Inferior parietal cortex (tissue), 1 donor: ENCODE measurements around the gene PSEN2.

Experiments used
- DNase-seq: peaks from one replicate; pipeline ENCODE4 v3.0.0-alpha.2; 2016; ENCODE audit errors: extremely low spot score

Gene PSEN2

DNA sequence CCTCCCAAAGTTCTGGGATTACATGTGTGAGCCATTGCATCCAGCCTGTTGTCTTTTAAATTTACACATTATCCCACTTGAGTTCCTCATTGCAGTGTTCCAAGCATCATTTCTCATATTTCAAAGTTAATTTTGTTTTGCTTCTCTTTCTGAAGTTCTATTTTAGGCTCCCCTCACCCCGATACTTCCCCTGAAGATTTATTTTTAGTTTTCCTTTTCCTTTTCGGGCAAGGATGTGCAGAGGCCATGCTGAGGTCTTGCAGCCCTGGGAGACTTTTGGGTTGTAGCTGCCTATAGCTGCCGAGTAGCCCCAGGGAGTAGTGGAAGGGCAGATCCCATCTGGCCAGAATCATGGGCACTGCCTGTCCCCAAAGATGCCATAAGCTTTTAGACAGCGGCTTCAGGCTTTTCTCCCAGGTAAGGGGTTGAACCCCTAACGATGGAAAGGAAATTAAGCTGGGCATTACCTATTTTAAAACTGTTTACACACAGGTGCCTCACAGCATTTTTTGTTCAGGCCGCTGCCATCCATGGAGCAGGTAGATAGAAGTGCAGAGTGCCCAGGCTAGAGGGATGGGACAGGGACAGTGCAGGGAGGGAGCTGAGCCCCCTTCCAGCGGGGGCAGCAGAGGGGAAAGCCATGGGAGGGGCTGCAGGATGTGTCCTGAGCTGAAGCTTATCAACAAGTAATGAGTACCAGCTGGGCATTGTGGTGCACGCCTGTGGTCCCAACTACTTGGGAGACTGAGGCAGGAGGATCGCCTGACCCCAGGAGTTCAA, 15.9 kb downstream of the PSEN2 start:
- DNase-seq, result no peak

DNA sequence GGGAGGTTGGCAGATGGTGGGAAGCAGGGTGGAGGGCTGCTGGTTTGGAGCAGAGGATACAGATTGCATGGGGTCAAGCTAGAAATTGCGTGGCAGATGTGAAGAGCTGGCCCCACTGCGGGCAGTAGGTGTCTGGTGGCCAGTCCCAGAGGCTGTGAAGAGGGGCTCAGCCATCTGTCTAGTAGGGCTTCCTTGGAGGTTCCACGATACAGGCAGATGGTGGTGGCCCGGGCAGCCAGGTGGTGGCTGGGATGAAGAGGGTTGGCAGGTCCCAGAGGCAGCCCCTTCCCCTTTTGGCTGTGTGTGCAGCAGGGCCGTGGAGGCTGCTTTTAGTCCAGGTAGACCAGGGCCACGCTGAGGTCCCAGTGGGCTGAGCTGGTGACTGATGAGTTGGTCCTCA, 16.6 kb downstream of the PSEN2 start:
- DNase-seq, result no peak

GRCh38 chr1:226888021-226888420, 17.6 kb downstream of the PSEN2 start:
- DNase-seq, result no peak

DNA sequence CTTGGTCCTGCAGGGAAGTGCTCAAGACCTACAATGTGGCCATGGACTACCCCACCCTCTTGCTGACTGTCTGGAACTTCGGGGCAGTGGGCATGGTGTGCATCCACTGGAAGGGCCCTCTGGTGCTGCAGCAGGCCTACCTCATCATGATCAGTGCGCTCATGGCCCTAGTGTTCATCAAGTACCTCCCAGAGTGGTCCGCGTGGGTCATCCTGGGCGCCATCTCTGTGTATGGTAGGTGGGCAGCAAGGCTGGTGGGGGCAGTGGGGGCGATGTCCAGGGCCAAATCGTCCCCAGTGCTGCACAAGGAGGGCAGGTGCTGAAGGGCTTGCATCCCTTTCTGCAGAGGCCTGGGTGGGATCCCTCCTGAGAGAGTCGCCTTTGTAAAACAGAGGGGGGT, 18.4 kb downstream of the PSEN2 start:
- no peak for DNase-seq

DNA sequence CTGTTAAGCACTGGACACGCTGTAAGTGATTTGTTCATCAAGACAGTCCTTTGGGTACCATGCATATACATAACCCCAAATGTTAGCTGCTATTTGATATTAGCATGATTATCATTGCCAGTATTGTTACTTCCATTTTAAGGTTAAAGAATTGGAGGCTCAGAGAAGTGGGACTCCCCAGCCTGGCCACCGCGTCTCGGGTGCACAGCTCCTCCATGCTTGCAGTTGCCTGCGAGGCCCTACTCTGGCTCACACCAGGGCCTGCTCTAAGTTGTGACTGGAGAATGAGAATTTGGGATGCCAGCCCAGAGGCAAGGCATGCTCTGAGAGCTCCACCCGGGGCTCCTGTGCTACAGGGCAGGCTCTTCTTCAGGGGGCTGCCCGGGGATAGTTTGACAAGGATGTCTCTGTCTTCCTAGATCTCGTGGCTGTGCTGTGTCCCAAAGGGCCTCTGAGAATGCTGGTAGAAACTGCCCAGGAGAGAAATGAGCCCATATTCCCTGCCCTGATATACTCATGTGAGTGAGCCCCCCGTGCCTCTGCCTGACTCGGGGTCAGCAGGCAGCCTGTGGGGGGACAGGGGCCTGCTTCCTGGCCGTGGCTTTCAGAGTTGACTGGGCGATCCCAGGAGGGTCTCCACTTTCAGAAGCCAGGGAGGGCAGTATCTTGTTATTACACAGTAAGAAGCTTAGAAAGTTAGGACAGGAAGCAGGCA, 19.4 kb downstream of the PSEN2 start:
- DNase-seq, result no peak

GRCh38 chr1:226890331-226891108, 20.1 kb downstream of the PSEN2 start:
- no peak for DNase-seq

- no peak for DNase-seq
These were observed 20.9 kb downstream of the PSEN2 start for GRCh38 chr1:226891346-226891745.

GRCh38 chr1:226891846-226892523, 21.6 kb downstream of the PSEN2 start:
- no peak for DNase-seq

DNA sequence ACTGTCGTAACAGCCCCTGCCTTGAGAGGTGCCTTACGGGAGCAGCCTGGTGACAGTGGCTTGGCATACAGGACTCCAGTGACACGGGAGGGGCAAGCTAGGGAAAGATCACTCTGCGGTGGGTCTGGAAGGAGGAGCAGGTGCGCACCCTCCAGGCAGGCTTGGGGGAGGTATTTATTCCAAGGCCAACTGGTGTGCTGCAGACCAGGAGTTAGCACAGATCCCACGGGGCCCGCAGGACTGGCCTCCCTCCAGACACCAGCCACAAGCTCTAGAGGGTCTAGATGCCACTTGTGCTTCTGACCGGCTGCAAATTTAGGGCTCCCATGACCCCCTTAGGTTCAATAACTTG, 22.1 kb downstream of the PSEN2 start:
- DNase-seq, result no peak

- DNase-seq, result no peak
These were observed 23.5 kb downstream of the PSEN2 start for GRCh38 chr1:226893936-226894335.

- DNase-seq, result no peak
These were observed 24.4 kb downstream of the PSEN2 start for GRCh38 chr1:226894826-226895225.

DNA sequence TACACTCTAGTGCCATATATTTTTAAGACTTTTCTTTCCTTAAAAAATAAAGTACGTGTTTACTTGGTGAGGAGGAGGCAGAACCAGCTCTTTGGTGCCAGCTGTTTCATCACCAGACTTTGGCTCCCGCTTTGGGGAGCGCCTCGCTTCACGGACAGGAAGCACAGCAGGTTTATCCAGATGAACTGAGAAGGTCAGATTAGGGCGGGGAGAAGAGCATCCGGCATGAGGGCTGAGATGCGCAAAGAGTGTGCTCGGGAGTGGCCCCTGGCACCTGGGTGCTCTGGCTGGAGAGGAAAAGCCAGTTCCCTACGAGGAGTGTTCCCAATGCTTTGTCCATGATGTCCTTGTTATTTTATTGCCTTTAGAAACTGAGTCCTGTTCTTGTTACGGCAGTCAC, 25.2 kb downstream of the PSEN2 start:
- DNase-seq, result no peak

GRCh38 chr1:226898246-226898645, 27.8 kb downstream of the PSEN2 start:
- no peak for DNase-seq

DNA sequence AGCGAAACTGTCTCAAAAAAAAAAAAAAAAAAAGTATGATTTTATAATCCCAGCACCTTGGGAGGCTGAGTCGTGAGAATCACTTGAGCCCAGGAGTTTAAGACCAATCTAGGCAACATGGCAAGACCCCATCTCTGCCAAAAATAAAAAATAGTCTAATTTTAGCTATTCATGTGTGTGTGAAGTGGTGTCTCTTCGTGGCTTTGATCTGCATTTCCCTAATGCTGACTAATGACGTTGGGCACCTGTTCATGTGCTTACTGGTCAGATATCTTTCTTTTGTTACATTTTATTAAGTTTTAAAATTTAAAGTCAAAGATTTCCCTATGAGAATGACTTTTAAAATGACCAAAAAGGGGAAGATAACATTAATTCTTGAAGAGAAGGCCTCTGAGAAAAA, 31.0 kb downstream of the PSEN2 start:
- no peak for DNase-seq

DNA sequence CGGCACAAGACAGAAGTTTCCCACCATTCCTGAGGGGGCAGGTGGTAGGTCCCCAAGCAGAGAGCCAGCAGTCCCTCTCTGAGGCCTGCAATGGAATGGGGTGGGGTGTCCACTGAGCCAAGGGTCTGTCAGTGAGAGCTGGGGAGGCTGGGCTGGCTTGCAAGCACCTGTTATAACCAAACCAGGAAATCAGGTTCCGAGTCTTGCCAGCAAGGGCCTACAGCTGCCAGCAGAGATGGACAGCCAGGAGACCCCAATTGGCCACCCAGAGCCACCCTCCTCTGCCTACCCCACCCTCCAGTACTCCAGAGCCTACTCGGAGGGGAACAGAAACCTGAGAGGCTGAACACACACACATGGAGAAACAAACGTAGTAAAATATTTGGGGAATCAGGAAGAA, 32.2 kb downstream of the PSEN2 start:
- DNase-seq, result no peak

GRCh38 chr1:226903819-226904716, 33.7 kb downstream of the PSEN2 start:
- DNase-seq, result peak; percentile 7

- no peak for DNase-seq
These were observed 34.4 kb downstream of the PSEN2 start for GRCh38 chr1:226904772-226905171.

DNA sequence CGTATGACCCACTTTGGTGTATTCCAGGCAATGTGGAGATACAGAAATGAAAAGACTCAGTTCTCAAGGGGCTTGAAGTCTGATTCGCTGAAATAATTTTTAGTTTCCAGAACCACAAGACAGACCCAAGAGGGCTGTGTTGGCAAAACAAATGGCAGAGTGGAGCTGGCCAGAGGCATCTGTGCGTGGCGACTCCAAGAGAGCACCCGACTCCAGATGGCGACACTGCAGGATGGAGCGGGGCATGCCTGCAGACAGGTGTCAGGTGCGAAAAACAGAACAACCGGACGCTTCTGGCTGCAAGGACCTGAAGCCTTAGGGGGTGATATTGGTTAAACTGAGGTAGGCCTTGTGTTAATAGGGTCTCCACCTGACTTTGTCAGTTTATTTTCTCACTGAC, 38.0 kb downstream of the PSEN2 start:
- no peak for DNase-seq

- DNase-seq, result no peak
These were observed 38.5 kb downstream of the PSEN2 start for GRCh38 chr1:226908913-226909312.

DNA sequence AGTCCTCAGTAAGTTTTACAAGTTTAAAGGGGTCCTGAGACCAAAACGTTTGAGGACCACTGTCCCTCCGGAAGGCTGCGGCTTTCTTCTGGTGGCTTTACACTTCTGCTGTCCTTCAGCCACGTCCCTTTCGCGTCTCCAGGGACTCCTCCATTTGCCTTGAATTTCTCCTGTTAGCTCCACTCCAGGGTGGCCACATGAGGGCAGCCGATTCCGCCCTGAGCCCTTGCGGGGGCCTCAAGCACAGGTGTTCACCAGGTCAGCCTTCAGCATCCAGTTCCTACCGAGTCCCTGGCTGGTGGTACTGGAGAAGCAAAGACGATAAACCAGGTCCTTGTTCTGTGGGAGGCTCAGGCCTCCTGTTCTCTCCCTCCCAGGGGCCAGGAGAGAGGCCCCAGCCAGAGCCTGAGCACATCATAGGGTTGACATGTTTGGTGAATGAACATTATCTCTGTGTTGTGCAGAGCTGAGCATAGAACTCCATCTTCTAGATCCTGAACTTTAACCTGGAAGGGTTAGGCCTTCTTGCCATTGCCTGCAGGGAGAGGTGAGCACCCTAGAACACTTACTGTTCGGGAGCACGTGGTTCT, 42.3 kb downstream of the PSEN2 start:
- DNase-seq, result peak; percentile 52

GRCh38 chr1:226915672-226915995, 45.2 kb downstream of the PSEN2 start:
- no peak for DNase-seq
